Measurements from ENCODE around the gene SCFD1.

SCFD1 gene

GRCh38 chr14:30719137-30719536 is 97.0 kb downstream of the SCFD1 start:
- no peaks in the 10 kb centered on the region for H3K9me3 ChIP-seq (ENCODE audit: control insufficient read depth, low read length)
- peaks cover 72% of the 10 kb centered on the region for H3K36me3 ChIP-seq (ENCODE audit: control insufficient read depth, insufficient read depth, low read length, severe bottlenecking)
- no peak overlapping the region for H3K4me3 ChIP-seq (ENCODE audit: low read length)
- no peaks in the 10 kb centered on the region for H3K4me1 ChIP-seq (ENCODE audit: control insufficient read depth, insufficient read depth, low read length)
- H3K9ac ChIP-seq (ENCODE audit: low read length), result no peak overlapping the region
- DNase-seq (ENCODE audit: low read depth), result no peak
- no peaks in the 10 kb centered on the region for H3K27me3 ChIP-seq (replicated peaks; ENCODE audit: control insufficient read depth, insufficient read depth, low read length)

GRCh38 chr14:30725763-30726162 is 103.6 kb downstream of the SCFD1 start:
- Histone ChIP-seq H3K4me1 (ENCODE audit: control insufficient read depth, insufficient read depth, low read length) (no peaks in the 10 kb centered on the region), H3K27me3 (replicated peaks; ENCODE audit: control insufficient read depth, insufficient read depth, low read length) (no peaks in the 10 kb centered on the region), H3K4me3 (ENCODE audit: low read length) (no peak overlapping the region), H3K36me3 (ENCODE audit: control insufficient read depth, insufficient read depth, low read length, severe bottlenecking) (peaks cover 58% of the 10 kb centered on the region), H3K9ac (ENCODE audit: low read length) (no peak overlapping the region), H3K9me3 (ENCODE audit: control insufficient read depth, low read length) (no peaks in the 10 kb centered on the region)
- peak; percentile 32 for DNase-seq (ENCODE audit: low read depth)

GRCh38 chr14:30728471-30728870 is 106.4 kb downstream of the SCFD1 start:
- Histone ChIP-seq H3K27me3 (replicated peaks; ENCODE audit: control insufficient read depth, insufficient read depth, low read length) (no peaks in the 10 kb centered on the region), H3K4me1 (ENCODE audit: control insufficient read depth, insufficient read depth, low read length) (no peaks in the 10 kb centered on the region), H3K9me3 (ENCODE audit: control insufficient read depth, low read length) (no peaks in the 10 kb centered on the region), H3K36me3 (ENCODE audit: control insufficient read depth, insufficient read depth, low read length, severe bottlenecking) (peaks cover 44% of the 10 kb centered on the region), H3K9ac (ENCODE audit: low read length) (no peak overlapping the region), H3K4me3 (ENCODE audit: low read length) (no peak overlapping the region)
- no peak for DNase-seq (ENCODE audit: low read depth)

GRCh38 chr14:30737916-30738315 is 115.8 kb downstream of the SCFD1 start:
- no peak overlapping the region for H3K9ac ChIP-seq (ENCODE audit: low read length)
- H3K4me3 ChIP-seq (ENCODE audit: low read length), result no peak overlapping the region
- DNase-seq (ENCODE audit: low read depth), result no peak
- no peaks in the 10 kb centered on the region for H3K27me3 ChIP-seq (replicated peaks; ENCODE audit: control insufficient read depth, insufficient read depth, low read length)
- H3K36me3 ChIP-seq (ENCODE audit: control insufficient read depth, insufficient read depth, low read length, severe bottlenecking), result peaks cover 43% of the 10 kb centered on the region
- H3K4me1 ChIP-seq (ENCODE audit: control insufficient read depth, insufficient read depth, low read length), result no peaks in the 10 kb centered on the region
- H3K9me3 ChIP-seq (ENCODE audit: control insufficient read depth, low read length), result no peaks in the 10 kb centered on the region

GRCh38 chr14:30738978-30739377 is 116.9 kb downstream of the SCFD1 start:
- no peaks in the 10 kb centered on the region for H3K27me3 ChIP-seq (replicated peaks; ENCODE audit: control insufficient read depth, insufficient read depth, low read length)
- no peaks in the 10 kb centered on the region for H3K4me1 ChIP-seq (ENCODE audit: control insufficient read depth, insufficient read depth, low read length)
- H3K9me3 ChIP-seq (ENCODE audit: control insufficient read depth, low read length), result no peaks in the 10 kb centered on the region
- DNase-seq (ENCODE audit: low read depth), result no peak
- peaks cover 36% of the 10 kb centered on the region for H3K36me3 ChIP-seq (ENCODE audit: control insufficient read depth, insufficient read depth, low read length, severe bottlenecking)
- H3K4me3 ChIP-seq (ENCODE audit: low read length), result no peak overlapping the region
- H3K9ac ChIP-seq (ENCODE audit: low read length), result no peak overlapping the region

- peaks cover 18% of the 10 kb centered on the region for H3K27me3 ChIP-seq (replicated peaks; ENCODE audit: control insufficient read depth, insufficient read depth, low read length)
- no peak for DNase-seq (ENCODE audit: low read depth)
- H3K4me3 ChIP-seq (ENCODE audit: low read length), result no peak overlapping the region
- no peaks in the 10 kb centered on the region for H3K4me1 ChIP-seq (ENCODE audit: control insufficient read depth, insufficient read depth, low read length)
- no peaks in the 10 kb centered on the region for H3K9me3 ChIP-seq (ENCODE audit: control insufficient read depth, low read length)
- no peaks in the 10 kb centered on the region for H3K36me3 ChIP-seq (ENCODE audit: control insufficient read depth, insufficient read depth, low read length, severe bottlenecking)
- H3K9ac ChIP-seq (ENCODE audit: low read length), result no peak overlapping the region
Measured at GRCh38 chr14:30748343-30748742, 126.2 kb downstream of the SCFD1 start.

GRCh38 chr14:30751646-30752416 is 129.7 kb downstream of the SCFD1 start:
- Histone ChIP-seq H3K27me3 (replicated peaks; ENCODE audit: control insufficient read depth, insufficient read depth, low read length) (peaks cover 13% of the 10 kb centered on the region), H3K9me3 (ENCODE audit: control insufficient read depth, low read length) (no peaks in the 10 kb centered on the region), H3K4me3 (ENCODE audit: low read length) (no peak overlapping the region), H3K36me3 (ENCODE audit: control insufficient read depth, insufficient read depth, low read length, severe bottlenecking) (no peaks in the 10 kb centered on the region), H3K9ac (ENCODE audit: low read length) (no peak overlapping the region), H3K4me1 (ENCODE audit: control insufficient read depth, insufficient read depth, low read length) (no peaks in the 10 kb centered on the region)
- no peak for DNase-seq (ENCODE audit: low read depth)

GRCh38 chr14:30753452-30753851 is 131.3 kb downstream of the SCFD1 start:
- H3K9me3 ChIP-seq (ENCODE audit: control insufficient read depth, low read length), result no peaks in the 10 kb centered on the region

GRCh38 chr14:30754778-30755177 is 132.7 kb downstream of the SCFD1 start:
- no peaks in the 10 kb centered on the region for H3K4me1 ChIP-seq (ENCODE audit: control insufficient read depth, insufficient read depth, low read length)

More at GRCh38 chr14:30753452-30753851, 131.3 kb downstream of the SCFD1 start:
- Histone ChIP-seq H3K36me3 (ENCODE audit: control insufficient read depth, insufficient read depth, low read length, severe bottlenecking) (no peaks in the 10 kb centered on the region), H3K4me3 (ENCODE audit: low read length) (no peak overlapping the region), H3K27me3 (replicated peaks; ENCODE audit: control insufficient read depth, insufficient read depth, low read length) (peaks cover 8% of the 10 kb centered on the region), H3K4me1 (ENCODE audit: control insufficient read depth, insufficient read depth, low read length) (no peaks in the 10 kb centered on the region), H3K9ac (ENCODE audit: low read length) (no peak overlapping the region)
- no peak for DNase-seq (ENCODE audit: low read depth)

GRCh38 chr14:30756594-30756993 is 134.5 kb downstream of the SCFD1 start:
- peaks cover 5% of the 10 kb centered on the region for H3K27me3 ChIP-seq (replicated peaks; ENCODE audit: control insufficient read depth, insufficient read depth, low read length)
- H3K9ac ChIP-seq (ENCODE audit: low read length), result no peak overlapping the region
- no peaks in the 10 kb centered on the region for H3K36me3 ChIP-seq (ENCODE audit: control insufficient read depth, insufficient read depth, low read length, severe bottlenecking)
- H3K4me1 ChIP-seq (ENCODE audit: control insufficient read depth, insufficient read depth, low read length), result no peaks in the 10 kb centered on the region
- H3K9me3 ChIP-seq (ENCODE audit: control insufficient read depth, low read length), result peaks cover 6% of the 10 kb centered on the region
- no peak overlapping the region for H3K4me3 ChIP-seq (ENCODE audit: low read length)
- no peak for DNase-seq (ENCODE audit: low read depth)

More at GRCh38 chr14:30754778-30755177, 132.7 kb downstream of the SCFD1 start:
- Histone ChIP-seq H3K9ac (ENCODE audit: low read length) (no peak overlapping the region), H3K9me3 (ENCODE audit: control insufficient read depth, low read length) (no peaks in the 10 kb centered on the region), H3K27me3 (replicated peaks; ENCODE audit: control insufficient read depth, insufficient read depth, low read length) (peaks cover 8% of the 10 kb centered on the region), H3K4me3 (ENCODE audit: low read length) (no peak overlapping the region), H3K36me3 (ENCODE audit: control insufficient read depth, insufficient read depth, low read length, severe bottlenecking) (no peaks in the 10 kb centered on the region)
- DNase-seq (ENCODE audit: low read depth), result no peak

- H3K27me3 ChIP-seq (replicated peaks; ENCODE audit: control insufficient read depth, insufficient read depth, low read length), result peaks cover under 1% of the 10 kb centered on the region
- no peaks in the 10 kb centered on the region for H3K36me3 ChIP-seq (ENCODE audit: control insufficient read depth, insufficient read depth, low read length, severe bottlenecking)
- H3K9me3 ChIP-seq (ENCODE audit: control insufficient read depth, low read length), result peaks cover 11% of the 10 kb centered on the region
- no peak for DNase-seq (ENCODE audit: low read depth)
- H3K4me1 ChIP-seq (ENCODE audit: control insufficient read depth, insufficient read depth, low read length), result no peaks in the 10 kb centered on the region
- no peak overlapping the region for H3K4me3 ChIP-seq (ENCODE audit: low read length)
- H3K9ac ChIP-seq (ENCODE audit: low read length), result no peak overlapping the region
Measured at GRCh38 chr14:30757082-30757481, 135.0 kb downstream of the SCFD1 start.

Data from adipocyte (in vitro differentiated cells).